SH-SY5Y (cell line): ENCODE data around the gene ZSCAN21.

Source experiments
- GATA2 ChIP-seq: IDR thresholded peaks from 2 replicates; pipeline ENCODE4 v1.6.1; 2011; ENCODE audit warnings: mild to moderate bottlenecking, low read depth, low read length
- GATA3 ChIP-seq: IDR thresholded peaks from 2 replicates; pipeline ENCODE4 v1.6.1; 2011; ENCODE audit warnings: low read depth, mild to moderate bottlenecking, low read length, moderate library complexity

GRCh38 chr7:100017875-100018274 is 31.7 kb upstream of the ZSCAN21 start:
- TF ChIP-seq GATA2 (no peak), GATA3 (no peak)
